Measurements from ENCODE around the gene PFDN2.

The PFDN2 gene

DNA sequence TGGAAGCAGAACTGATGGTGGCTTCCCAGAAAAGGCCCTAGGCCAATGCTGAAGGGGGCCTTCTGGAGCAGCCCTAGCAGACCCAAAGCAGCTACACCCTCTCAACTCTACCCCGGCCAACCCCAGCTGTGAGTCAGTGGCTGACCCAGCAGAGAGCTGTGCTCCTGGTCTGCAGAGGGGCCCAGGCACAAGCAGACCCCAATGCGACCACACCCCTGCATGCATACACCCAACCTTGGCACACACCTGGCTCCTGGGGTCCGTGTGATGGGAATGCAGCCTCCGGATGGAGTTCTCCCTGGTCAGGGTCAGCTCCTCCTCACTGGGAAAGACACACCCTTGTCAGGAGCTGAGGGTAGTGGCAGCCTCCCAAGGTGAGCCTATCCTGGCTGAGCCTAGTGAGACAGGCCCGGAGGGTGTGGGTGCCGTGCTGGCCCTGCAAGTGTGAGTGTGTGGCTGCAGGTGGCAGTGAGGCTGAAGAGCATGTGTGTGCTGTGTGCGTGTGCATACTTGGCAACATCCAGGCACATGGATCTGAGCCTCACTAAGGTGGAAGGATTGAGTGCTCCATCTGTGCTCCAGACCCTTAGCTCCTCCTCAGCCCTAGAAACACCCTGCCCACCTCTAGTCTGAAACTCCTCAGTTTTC is 44.2 kb downstream of the PFDN2 start (continued):
- TF ChIP-seq PRDM10 (tag by site-specific recombination; IDR thresholded peaks at IDR 0.05) = 0 out of 2 replicates have a peak, but pooled peaks have one; percentile 11
- TF ChIP-seq ZBTB20 (tag by site-specific recombination; IDR thresholded peaks at IDR 0.05) = peak; percentile 37; the same call in 1 of the 2 replicates

DNA sequence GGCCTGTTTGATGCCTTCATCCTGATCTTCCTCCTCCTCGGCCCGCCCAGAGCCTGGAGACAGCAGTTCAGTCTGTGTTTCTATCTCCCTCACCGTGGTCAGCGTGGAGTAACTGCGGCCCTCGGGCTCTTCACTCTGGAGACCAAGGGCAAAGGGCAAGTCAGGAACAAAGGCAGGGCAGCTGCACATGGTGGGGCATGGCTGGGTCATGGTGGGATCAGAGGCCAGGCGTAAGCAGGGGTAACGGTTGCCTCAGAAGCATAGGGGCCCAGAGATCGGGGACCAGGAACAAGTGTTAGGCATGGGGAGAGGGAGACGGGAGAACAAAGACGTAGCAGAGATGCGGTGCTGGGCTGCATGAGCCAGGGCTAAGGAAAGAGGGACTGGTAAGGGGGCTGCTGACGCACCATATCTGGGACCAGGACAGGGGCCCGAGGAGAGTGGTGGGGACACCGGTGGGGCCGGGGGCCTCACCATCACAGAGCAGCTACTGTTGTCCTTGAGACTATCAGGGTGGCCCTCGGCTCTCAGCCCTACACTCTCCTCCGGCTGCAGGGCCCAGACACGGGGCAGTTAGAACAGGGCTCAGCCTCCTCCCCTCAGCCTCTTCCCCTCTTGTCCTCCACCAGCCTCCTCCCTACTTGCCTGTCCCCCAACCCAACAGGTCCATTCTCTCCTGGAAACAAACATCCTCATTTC is 44.9 kb downstream of the PFDN2 start:
- CTCF ChIA-PET = interaction anchor here (1.1 to 6.1 kb wide), 4 partner anchors 9 to 75 kb away, joined by 3 to 56 read pairs (median 4); partner anchors contain the start of genes KLHDC9 and USF1
- Histone ChIP-seq H3K4me3 (ENCODE audit: low read depth, low read length) (peak overlapping the region; percentile 39), H3K36me3 (ENCODE audit: control insufficient read depth in 2 of 2, insufficient read depth in 1 of 2, low read length in 2 of 2) (peaks cover 0 to 13% of the 10 kb centered on the region in 2 experiments; a peak in 1 of 3 replicates), H3K4me1 (ENCODE audit: control insufficient read depth, insufficient read depth, low read length) (no peaks in the 10 kb centered on the region), H3K27ac (ENCODE audit: extremely low read depth, low read depth, low read length) (no peak overlapping the region), H3K9me3 (ENCODE audit: control insufficient read depth, insufficient read depth, low read depth, low read length) (no peaks in the 10 kb centered on the region)
- no peak for TF ChIP-seq ZFP3 (tag by site-specific recombination; IDR thresholded peaks at IDR 0.05; ENCODE audit: low read depth)
- TF ChIP-seq ZNF707 (tag by site-specific recombination; IDR thresholded peaks at IDR 0.05) = no peak
- no peak for TF ChIP-seq YY1 (tag by site-specific recombination; IDR thresholded peaks at IDR 0.05)
- TF ChIP-seq ZNF664 (tag by site-specific recombination; IDR thresholded peaks at IDR 0.05) = no peak
- no peak for TF ChIP-seq GFI1B (tag by site-specific recombination; IDR thresholded peaks at IDR 0.05)
- POLR2A ChIA-PET = no interaction called here

- Histone ChIP-seq H3K27ac (ENCODE audit: extremely low read depth, low read depth, low read length) (no peak overlapping the region), H3K4me1 (ENCODE audit: control insufficient read depth, insufficient read depth, low read length) (no peaks in the 10 kb centered on the region), H3K36me3 (ENCODE audit: control insufficient read depth in 2 of 2, insufficient read depth in 1 of 2, low read length in 2 of 2) (peaks cover 0 to 13% of the 10 kb centered on the region in 2 experiments; a peak in 1 of 3 replicates), H3K9me3 (ENCODE audit: control insufficient read depth, insufficient read depth, low read depth, low read length) (no peaks in the 10 kb centered on the region), H3K4me3 (ENCODE audit: low read depth, low read length) (no peak overlapping the region; the same call in 1 of the 2 replicates)
- CTCF ChIA-PET = interaction anchor here (0.6 to 6.1 kb wide), 15 partner anchors 10 to 704 kb away, joined by 3 to 56 read pairs (median 4); partner anchors contain the start of genes F11R and KLHDC9
- POLR2A ChIA-PET = no interaction called here
- TF ChIP-seq ZNF658 (tag by site-specific recombination; IDR thresholded peaks at IDR 0.05) (no peak), SP2 (tag by site-specific recombination; IDR thresholded peaks at IDR 0.05) (no peak), CTCF (tag by site-specific recombination; IDR thresholded peaks at IDR 0.05) (peak; percentile 44; the same call in 1 of the 2 replicates), ZNF785 (tag by site-specific recombination; IDR thresholded peaks at IDR 0.05) (no peak)
Observed at GRCh38 chr1:161071886-161072371, 45.9 kb downstream of the PFDN2 start.

GRCh38 chr1:161070761-161071160 is 47.1 kb downstream of the PFDN2 start:
- Histone ChIP-seq H3K4me3 (ENCODE audit: low read depth, low read length) (no peak overlapping the region), H3K4me1 (ENCODE audit: control insufficient read depth, insufficient read depth, low read length) (no peaks in the 10 kb centered on the region), H3K27ac (ENCODE audit: extremely low read depth, low read depth, low read length) (no peak overlapping the region), H3K9me3 (ENCODE audit: control insufficient read depth, insufficient read depth, low read depth, low read length) (no peaks in the 10 kb centered on the region), H3K36me3 (ENCODE audit: control insufficient read depth in 2 of 2, insufficient read depth in 1 of 2, low read length in 2 of 2) (peaks cover 0 to 13% of the 10 kb centered on the region in 2 experiments; a peak in 1 of 3 replicates)
- CTCF ChIA-PET = interaction anchor here (0.5 to 6.1 kb wide), 5 partner anchors 26 to 1161 kb away, joined by 3 to 56 read pairs (median 4); partner anchors contain the start of gene KLHDC9
- POLR2A ChIA-PET = interaction anchor here (0.7 kb wide), 1 partner anchor 235 kb away, joined by 4 read pairs; no protein-coding TSS in a partner anchor
- TF ChIP-seq SP3 (tag by site-specific recombination; IDR thresholded peaks at IDR 0.05) = no peak
- TF ChIP-seq, protein P1, sequence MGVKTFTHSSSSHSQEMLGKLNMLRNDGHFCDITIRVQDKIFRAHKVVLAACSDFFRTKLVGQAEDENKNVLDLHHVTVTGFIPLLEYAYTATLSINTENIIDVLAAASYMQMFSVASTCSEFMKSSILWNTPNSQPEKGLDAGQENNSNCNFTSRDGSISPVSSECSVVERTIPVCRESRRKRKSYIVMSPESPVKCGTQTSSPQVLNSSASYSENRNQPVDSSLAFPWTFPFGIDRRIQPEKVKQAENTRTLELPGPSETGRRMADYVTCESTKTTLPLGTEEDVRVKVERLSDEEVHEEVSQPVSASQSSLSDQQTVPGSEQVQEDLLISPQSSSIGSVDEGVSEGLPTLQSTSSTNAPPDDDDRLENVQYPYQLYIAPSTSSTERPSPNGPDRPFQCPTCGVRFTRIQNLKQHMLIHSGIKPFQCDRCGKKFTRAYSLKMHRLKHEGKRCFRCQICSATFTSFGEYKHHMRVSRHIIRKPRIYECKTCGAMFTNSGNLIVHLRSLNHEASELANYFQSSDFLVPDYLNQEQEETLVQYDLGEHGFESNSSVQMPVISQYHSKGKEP (tag by site-specific recombination; IDR thresholded peaks at IDR 0.05) = no peak
- TF ChIP-seq ZNF140 (tag by site-specific recombination; IDR thresholded peaks at IDR 0.05) = no peak
- TF ChIP-seq CTCF (tag by site-specific recombination; IDR thresholded peaks at IDR 0.05) = no peak

Data from HEK293 (cell line).